Measurements from ENCODE around the gene STH.
"Not testable (repeated sequence)": the region's sequence is repeated elsewhere in the genome, so short reads cannot be mapped to it uniquely, and the experiment has no call there.

The STH gene

DNA sequence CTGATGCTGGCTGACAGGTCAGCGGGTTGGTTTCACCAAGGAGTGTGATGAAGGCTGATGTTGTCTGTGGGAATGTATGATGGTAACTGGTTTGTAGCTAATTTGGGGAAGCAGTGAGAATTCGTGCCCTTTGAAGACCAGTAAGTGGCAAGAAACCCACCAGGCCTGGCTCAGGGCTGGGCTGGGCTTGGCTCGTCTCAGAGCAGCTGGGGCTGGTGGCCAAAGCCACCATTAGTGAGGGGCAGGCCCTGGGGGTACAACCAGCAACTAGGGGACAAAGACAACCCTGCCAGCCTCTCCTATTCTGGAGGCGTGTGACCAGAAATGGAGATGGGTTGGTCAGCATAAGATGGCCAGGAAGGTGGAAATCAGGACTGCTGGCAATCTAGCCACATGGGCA lies 13.0 kb upstream of the STH start:
- no peak for DNase-seq

DNA sequence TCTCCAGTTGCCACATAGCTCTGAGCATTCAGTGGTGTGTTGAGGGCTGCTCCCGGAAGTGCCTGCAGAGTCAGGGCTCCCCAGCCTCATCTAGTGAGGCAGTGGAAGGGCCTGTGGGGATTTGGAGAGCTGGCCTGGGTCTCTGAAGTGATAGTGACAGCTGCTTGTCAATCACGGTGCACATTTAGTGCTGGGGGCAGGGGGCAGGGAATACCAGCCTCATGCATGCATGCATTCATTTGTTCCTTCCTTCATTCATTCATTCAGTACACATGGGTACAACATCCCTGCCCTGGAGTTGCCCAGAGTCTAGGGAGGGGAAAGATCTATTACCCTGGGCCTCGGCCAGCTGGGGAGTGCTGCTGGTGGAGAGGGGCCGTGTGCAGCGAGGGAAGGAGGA lies 11.3 kb upstream of the STH start:
- no peak for DNase-seq

DNA sequence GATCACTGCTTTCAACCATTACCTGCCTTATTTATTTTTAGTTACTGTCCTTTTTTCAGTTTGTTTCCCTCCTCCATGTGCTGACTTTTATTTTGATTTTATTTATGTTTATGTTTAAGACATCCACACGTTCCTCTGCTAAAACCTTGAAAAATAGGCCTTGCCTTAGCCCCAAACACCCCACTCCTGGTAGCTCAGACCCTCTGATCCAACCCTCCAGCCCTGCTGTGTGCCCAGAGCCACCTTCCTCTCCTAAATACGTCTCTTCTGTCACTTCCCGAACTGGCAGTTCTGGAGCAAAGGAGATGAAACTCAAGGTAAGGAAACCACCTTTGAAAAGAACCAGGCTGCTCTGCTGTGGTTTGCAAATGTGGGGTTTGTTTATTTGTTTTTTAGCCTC lies 9.3 kb upstream of the STH start:
- no peak for DNase-seq

DNA sequence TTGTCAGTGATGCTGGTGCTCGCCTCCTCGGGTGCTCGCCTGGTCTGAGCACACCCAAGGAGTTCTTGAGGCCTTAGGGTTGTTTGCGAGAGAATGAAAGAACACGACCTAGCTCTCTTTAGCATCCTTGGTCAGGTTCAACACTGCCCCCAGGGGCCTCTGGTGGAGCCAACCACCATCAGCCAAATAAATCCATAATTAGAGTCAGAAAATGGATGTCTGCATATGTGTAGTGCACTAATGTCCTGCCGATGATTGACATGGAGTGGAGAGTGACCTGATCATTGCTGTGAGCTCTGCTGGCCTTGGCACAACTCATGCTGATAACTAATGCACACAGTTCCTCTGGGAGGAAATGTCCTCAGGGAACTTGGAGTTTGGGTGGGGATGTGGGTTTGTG lies 8.2 kb upstream of the STH start:
- DNase-seq = no peak

DNA sequence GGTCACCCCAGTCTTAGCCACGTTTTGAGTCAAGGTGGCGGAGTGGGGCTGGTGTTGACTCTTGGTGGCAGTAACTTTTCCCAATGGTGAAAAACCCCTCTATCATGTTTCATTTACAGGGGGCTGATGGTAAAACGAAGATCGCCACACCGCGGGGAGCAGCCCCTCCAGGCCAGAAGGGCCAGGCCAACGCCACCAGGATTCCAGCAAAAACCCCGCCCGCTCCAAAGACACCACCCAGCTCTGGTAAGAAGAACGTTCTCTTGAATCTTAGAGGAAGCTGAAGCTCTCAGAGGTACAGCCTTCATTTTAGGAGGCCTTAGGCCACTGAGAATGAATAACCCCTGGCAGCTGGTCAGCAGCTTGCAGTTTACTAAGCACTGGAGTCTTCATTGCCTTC lies 7.7 kb upstream of the STH start:
- DNase-seq = no peak

DNA sequence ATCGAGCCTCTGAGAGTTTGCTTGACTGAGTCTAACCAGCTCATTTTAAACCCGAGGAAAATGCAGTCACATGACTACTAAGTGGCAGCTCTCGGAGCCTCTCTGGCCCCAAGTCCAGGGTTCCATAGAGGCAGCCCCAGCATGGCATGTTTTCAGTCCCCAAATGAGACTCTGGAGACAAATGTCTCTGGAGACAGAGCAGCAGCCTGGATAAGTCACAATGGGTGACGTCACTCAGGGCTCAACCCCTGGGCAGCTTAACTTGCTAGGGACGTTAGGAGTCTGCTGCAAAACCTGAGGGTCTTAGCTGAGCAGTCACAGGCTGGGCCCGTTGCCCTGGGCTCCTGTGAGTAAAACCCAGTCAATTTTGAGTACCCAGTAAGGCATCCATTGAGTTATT lies 6.9 kb upstream of the STH start:
- no peak for DNase-seq

DNA sequence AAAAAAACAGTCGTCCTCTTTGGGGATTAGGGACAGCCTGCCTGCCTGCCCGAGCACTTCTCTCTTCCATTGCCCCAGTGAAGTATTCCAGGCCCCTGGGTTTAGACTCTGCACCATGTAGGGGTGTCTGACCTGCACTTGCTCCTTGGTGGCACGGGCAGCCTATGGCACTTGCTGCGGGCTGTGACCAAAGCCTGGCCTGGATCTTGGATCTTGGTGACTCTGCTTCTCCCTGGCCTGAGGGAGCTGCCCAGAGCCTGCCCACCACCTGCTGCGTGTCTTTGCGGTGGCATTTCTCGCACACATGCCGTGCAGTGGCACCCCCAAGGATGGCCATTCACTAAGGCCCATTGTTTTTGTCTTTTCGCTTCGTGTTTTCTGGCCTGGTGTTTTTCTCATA lies 6.1 kb upstream of the STH start:
- DNase-seq = no peak

DNA sequence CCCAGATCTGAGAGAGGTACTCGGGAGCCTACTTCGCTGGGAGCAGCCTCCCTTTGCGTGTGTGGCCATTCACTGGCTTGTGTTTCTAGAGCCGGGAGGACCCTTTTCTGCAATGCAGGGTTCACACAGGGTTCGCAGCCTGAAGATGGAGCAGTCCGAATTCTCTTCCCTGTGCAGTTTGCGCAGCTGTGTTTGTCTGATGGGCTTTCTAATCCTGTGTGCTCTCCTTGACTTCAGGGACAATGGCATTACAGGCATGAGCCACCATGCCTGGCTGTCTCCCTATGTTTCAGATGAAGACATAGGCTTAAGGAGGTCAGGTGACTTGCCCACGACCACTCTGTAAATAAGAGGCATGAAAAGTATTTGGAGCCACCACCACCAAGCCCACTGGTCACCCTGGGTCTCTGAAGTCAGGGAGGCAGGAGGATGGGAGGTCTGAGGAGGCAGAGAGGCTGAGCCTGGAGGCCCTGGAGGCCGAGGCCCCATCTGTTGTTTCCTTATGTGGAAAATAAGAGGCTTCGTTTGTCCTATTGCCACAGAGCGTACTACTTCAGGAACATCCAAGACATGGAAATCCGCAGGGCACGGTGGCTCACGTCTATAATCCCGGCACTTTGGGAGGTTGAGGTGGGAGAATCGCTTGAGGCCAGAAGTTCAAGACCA lies 5.0 kb upstream of the STH start:
- DNase-seq = no peak

DNA sequence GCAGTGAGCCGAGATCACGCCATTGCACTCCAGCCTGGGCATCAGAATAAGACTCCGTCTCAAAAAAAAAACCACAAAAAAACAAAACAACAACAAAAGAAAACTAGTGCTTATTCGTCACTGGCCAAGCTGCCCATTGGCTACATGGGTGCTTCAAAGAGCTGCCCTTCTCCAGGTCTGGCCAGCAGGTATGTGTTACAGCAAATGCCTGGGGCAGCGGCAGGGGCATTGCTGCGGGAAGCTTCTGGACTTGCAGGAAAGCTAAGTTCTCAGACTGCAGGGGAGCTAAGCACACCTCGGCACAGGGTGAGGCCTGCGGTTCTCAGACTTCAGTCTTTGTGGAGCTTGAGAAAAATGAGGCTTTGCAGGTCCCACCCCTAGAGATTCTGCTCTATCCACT lies 4.1 kb upstream of the STH start:
- DNase-seq = no peak

DNA sequence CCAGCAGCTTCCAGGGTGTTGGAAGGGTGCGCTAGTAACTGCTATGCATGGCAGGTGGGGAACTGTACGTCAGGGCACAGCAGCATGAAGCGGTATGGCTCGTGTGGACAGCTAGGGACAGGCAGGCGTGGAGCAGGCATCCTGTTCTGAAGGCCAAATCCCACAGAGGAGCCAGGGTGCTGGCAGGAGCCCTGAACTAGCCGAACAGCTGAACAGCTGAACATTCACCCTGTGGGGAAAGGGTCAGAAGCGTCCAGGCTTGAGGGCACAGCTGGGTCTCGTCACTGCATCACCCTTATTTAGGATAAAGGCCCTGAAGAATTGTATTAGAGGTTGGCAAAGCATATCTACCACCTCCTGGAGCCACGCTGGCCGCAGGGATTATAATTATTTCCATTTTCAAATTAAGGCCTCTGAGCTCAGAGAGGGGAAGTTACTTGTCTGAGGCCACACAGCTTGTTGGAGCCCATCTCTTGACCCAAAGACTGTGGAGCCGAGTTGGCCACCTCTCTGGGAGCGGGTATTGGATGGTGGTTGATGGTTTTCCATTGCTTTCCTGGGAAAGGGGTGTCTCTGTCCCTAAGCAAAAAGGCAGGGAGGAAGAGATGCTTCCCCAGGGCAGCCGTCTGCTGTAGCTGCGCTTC lies 3.3 kb upstream of the STH start:
- no peak for DNase-seq

DNA sequence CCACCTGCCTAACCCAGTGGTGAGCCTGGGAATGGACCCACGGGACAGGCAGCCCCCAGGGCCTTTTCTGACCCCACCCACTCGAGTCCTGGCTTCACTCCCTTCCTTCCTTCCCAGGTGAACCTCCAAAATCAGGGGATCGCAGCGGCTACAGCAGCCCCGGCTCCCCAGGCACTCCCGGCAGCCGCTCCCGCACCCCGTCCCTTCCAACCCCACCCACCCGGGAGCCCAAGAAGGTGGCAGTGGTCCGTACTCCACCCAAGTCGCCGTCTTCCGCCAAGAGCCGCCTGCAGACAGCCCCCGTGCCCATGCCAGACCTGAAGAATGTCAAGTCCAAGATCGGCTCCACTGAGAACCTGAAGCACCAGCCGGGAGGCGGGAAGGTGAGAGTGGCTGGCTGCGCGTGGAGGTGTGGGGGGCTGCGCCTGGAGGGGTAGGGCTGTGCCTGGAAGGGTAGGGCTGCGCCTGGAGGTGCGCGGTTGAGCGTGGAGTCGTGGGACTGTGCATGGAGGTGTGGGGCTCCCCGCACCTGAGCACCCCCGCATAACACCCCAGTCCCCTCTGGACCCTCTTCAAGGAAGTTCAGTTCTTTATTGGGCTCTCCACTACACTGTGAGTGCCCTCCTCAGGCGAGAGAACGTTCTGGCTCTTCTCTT lies 2.6 kb upstream of the STH start:
- no peak for DNase-seq

DNA sequence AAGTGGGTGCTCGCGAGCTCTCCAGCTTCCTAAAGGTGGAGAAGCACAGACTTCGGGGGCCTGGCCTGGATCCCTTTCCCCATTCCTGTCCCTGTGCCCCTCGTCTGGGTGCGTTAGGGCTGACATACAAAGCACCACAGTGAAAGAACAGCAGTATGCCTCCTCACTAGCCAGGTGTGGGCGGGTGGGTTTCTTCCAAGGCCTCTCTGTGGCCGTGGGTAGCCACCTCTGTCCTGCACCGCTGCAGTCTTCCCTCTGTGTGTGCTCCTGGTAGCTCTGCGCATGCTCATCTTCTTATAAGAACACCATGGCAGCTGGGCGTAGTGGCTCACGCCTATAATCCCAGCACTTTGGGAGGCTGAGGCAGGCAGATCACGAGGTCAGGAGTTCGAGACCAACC lies 1.9 kb upstream of the STH start:
- DNase-seq = no peak

DNA sequence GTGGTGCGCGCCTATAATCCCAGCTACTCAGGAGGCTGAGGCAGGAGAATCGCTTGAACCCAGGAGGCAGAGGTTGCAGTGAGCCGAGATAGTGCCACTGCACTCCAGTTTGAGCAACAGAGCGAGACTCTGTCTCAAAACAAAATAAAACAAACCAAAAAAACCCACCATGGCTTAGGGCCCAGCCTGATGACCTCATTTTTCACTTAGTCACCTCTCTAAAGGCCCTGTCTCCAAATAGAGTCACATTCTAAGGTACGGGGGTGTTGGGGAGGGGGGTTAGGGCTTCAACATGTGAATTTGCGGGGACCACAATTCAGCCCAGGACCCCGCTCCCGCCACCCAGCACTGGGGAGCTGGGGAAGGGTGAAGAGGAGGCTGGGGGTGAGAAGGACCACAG lies 1.4 kb upstream of the STH start:
- DNase-seq = no peak

DNA sequence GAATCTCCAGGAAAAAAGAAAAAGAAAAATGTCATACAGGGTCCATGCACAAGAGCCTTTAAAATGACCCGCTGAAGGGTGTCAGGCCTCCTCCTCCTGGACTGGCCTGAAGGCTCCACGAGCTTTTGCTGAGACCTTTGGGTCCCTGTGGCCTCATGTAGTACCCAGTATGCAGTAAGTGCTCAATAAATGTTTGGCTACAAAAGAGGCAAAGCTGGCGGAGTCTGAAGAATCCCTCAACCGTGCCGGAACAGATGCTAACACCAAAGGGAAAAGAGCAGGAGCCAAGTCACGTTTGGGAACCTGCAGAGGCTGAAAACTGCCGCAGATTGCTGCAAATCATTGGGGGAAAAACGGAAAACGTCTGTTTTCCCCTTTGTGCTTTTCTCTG lies 845 bp downstream of the STH start:
- no peak for DNase-seq

DNA sequence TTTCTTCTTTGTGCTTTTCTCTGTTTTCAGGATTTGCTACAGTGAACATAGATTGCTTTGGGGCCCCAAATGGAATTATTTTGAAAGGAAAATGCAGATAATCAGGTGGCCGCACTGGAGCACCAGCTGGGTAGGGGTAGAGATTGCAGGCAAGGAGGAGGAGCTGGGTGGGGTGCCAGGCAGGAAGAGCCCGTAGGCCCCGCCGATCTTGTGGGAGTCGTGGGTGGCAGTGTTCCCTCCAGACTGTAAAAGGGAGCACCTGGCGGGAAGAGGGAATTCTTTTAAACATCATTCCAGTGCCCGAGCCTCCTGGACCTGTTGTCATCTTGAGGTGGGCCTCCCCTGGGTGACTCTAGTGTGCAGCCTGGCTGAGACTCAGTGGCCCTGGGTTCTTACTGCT lies 1.2 kb downstream of the STH start:
- no peak for DNase-seq

DNA sequence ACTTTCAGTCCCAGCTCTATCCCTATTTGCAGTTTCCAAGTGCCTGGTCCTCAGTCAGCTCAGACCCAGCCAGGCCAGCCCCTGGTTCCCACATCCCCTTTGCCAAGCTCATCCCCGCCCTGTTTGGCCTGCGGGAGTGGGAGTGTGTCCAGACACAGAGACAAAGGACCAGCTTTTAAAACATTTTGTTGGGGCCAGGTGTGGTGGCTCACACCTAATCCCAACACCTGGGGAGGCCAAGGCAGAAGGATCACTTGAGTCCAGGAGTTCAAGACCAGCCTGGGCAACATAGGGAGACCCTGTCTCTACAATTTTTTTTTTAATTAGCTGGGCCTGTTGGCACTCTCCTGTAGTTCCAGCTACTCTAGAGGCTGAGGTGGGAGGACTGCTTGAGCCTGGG lies 1.7 kb downstream of the STH start:
- DNase-seq = no peak

DNA sequence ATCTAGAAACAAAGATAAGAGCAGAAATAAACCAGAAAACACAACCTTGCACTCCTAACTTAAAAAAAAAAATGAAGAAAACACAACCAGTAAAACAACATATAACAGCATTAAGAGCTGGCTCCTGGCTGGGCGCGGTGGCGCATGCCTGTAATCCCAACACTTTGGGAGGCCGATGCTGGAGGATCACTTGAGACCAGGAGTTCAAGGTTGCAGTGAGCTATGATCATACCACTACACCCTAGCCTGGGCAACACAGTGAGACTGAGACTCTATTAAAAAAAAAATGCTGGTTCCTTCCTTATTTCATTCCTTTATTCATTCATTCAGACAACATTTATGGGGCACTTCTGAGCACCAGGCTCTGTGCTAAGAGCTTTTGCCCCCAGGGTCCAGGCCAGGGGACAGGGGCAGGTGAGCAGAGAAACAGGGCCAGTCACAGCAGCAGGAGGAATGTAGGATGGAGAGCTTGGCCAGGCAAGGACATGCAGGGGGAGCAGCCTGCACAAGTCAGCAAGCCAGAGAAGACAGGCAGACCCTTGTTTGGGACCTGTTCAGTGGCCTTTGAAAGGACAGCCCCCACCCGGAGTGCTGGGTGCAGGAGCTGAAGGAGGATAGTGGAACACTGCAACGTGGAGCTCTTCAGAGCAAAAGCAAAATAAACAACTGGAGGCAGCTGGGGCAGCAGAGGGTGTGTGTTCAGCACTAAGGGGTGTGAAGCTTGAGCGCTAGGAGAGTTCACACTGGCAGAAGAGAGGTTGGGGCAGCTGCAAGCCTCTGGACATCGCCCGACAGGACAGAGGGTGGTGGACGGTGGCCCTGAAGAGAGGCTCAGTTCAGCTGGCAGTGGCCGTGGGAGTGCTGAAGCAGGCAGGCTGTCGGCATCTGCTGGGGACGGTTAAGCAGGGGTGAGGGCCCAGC lies 2.6 kb downstream of the STH start:
- no peak for DNase-seq

DNA sequence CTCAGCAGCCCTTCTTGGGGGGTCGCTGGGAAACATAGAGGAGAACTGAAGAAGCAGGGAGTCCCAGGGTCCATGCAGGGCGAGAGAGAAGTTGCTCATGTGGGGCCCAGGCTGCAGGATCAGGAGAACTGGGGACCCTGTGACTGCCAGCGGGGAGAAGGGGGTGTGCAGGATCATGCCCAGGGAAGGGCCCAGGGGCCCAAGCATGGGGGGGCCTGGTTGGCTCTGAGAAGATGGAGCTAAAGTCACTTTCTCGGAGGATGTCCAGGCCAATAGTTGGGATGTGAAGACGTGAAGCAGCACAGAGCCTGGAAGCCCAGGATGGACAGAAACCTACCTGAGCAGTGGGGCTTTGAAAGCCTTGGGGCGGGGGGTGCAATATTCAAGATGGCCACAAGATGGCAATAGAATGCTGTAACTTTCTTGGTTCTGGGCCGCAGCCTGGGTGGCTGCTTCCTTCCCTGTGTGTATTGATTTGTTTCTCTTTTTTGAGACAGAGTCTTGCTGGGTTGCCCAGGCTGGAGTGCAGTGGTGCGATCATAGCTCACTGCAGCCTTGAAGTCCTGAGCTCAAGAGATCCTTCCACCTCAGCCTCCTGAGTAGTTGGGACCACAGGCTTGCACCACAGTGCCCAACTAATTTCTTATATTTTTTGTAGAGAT lies 3.4 kb downstream of the STH start:
- DNase-seq = peak; percentile 83

DNA sequence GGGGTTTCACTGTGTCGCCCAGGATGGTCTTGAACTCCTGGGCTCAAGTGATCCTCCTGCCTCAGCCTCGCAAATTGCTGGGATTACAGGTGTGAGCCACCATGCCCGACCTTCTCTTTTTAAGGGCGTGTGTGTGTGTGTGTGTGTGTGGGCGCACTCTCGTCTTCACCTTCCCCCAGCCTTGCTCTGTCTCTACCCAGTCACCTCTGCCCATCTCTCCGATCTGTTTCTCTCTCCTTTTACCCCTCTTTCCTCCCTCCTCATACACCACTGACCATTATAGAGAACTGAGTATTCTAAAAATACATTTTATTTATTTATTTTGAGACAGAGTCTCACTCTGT lies 3.9 kb downstream of the STH start:
- DNase-seq = no peak

DNA sequence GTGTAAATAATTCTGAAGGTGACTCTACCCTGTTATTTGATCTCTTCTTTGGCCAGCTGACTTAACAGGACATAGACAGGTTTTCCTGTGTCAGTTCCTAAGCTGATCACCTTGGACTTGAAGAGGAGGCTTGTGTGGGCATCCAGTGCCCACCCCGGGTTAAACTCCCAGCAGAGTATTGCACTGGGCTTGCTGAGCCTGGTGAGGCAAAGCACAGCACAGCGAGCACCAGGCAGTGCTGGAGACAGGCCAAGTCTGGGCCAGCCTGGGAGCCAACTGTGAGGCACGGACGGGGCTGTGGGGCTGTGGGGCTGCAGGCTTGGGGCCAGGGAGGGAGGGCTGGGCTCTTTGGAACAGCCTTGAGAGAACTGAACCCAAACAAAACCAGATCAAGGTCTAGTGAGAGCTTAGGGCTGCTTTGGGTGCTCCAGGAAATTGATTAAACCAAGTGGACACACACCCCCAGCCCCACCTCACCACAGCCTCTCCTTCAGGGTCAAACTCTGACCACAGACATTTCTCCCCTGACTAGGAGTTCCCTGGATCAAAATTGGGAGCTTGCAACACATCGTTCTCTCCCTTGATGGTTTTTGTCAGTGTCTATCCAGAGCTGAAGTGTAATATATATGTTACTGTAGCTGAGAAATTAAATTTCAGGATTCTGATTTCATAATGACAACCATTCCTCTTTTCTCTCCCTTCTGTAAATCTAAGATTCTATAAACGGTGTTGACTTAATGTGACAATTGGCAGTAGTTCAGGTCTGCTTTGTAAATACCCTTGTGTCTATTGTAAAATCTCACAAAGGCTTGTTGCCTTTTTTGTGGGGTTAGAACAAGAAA lies 5.1 kb downstream of the STH start:
- DNase-seq = no peak

DNA sequence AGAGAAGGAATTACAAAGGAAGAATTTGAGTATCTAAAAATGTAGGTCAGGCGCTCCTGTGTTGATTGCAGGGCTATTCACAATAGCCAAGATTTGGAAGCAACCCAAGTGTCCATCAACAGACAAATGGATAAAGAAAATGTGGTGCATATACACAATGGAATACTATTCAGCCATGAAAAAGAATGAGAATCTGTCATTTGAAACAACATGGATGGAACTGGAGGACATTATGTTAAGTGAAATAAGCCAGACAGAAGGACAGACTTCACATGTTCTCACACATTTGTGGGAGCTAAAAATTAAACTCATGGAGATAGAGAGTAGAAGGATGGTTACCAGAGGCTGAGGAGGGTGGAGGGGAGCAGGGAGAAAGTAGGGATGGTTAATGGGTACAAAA lies 7.0 kb downstream of the STH start:
- DNase-seq = not testable (repeated sequence)

DNA sequence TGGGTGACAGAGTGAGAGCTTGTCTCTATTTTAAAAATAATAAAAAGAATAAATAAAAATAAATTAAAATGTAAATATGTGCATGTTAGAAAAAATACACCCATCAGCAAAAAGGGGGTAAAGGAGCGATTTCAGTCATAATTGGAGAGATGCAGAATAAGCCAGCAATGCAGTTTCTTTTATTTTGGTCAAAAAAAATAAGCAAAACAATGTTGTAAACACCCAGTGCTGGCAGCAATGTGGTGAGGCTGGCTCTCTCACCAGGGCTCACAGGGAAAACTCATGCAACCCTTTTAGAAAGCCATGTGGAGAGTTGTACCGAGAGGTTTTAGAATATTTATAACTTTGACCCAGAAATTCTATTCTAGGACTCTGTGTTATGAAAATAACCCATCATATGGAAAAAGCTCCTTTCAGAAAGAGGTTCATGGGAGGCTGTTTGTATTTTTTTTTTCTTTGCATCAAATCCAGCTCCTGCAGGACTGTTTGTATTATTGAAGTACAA lies 8.5 kb downstream of the STH start:
- DNase-seq = no peak

Data from CD4-positive, alpha-beta T cell treated with Interleukin-17A for 1 hour (primary cell).